SU-DHL-6 (cell line): ENCODE data around the gene PPIG.
"Not testable (repeated sequence)": the region's sequence is repeated elsewhere in the genome, so short reads cannot be mapped to it uniquely, and the experiment has no call there.

ENCODE experiments used
- H2AFZ ChIP-seq: fragments of 200-600 bp; sonication (generic); 2 replicates; pipeline ENCODE4 v1.6.1; 2014; ENCODE audit warnings: low read depth, mild to moderate bottlenecking, moderate library complexity, mixed read lengths, antibody characterized with exemption, low read length; ENCODE audit not compliant: severe bottlenecking
- H3F3A ChIP-seq: fragments of 200-600 bp; shearing (Covaris generic); 2 replicates; pipeline ENCODE4 v1.6.0; 2016; ENCODE audit warnings: antibody characterized with exemption, mild to moderate bottlenecking; ENCODE audit not compliant: insufficient read depth
- H3K27ac ChIP-seq: fragments of 200-600 bp; sonication (generic); 2 replicates; pipeline ENCODE4 v1.5.1; 2016; ENCODE audit warnings: low read depth, mild to moderate bottlenecking, low read length, moderate library complexity, mixed read lengths
- H3K27me3 ChIP-seq: fragments of 200-600 bp; sonication (generic), shearing (Covaris generic); 2 replicates; pipeline ENCODE4 v1.6.0; 2014; ENCODE audit warnings: mild to moderate bottlenecking, low read length
- H3K36me3 ChIP-seq: fragments of 200-600 bp; sonication (generic); 2 replicates; pipeline ENCODE4 v1.6.1; 2014; ENCODE audit warnings: mild to moderate bottlenecking, low read length, mixed read lengths
- H3K4me2 ChIP-seq: fragments of 300-600, 200-600 bp; shearing (Covaris generic), sonication (generic); 2 replicates; pipeline ENCODE4 v1.6.0; 2014; ENCODE audit warnings: low read length, low read depth, mild to moderate bottlenecking; ENCODE audit not compliant: poor library complexity, severe bottlenecking
- H3K4me3 ChIP-seq: fragments of 200-600 bp; sonication (generic); 2 replicates; pipeline ENCODE4 v1.5.1; 2014; ENCODE audit warnings: antibody characterized with exemption, low read length, mild to moderate bottlenecking, mixed read lengths; ENCODE audit not compliant: insufficient read depth, poor library complexity, severe bottlenecking
- H3K79me2 ChIP-seq: fragments of 200-600 bp; sonication (generic); 2 replicates; pipeline ENCODE4 v1.6.1; 2014; ENCODE audit warnings: mild to moderate bottlenecking, low read length, moderate library complexity; ENCODE audit not compliant: insufficient read depth
- H3K9ac ChIP-seq: fragments of 200-600 bp; sonication (generic); 2 replicates; pipeline ENCODE4 v1.7.0; 2014; ENCODE audit warnings: mild to moderate bottlenecking, low read length
- H3K9me2 ChIP-seq: fragments of 200-600 bp; sonication (generic); replicated peaks from 2 replicates; pipeline ENCODE4 v1.6.1; 2014; ENCODE audit warnings: low read length; ENCODE audit not compliant: insufficient read depth
- H3K9me3 ChIP-seq: fragments of 200-600 bp; sonication (generic); 2 replicates; pipeline ENCODE4 v1.6.1; 2014; ENCODE audit warnings: low read length, mixed read lengths; ENCODE audit not compliant: insufficient read depth
- H4K20me1 ChIP-seq: fragments of 200-600 bp; sonication (generic); 2 replicates; pipeline ENCODE4 v1.6.1; 2014; ENCODE audit warnings: low read depth, mild to moderate bottlenecking, antibody characterized with exemption, low read length, moderate library complexity, mixed read lengths
- EZH2phosphoT487 ChIP-seq: fragments of 200-600 bp; sonication (generic), shearing (Covaris generic); conservative IDR thresholded peaks from 2 replicates; pipeline ENCODE4 v1.6.1; 2018; ENCODE audit warnings: mild to moderate bottlenecking, antibody characterized with exemption, low read length, moderate library complexity, mixed read lengths
- TF ChIP-seq, protein P1 (sequence below): fragments of 200-600 bp; sonication (generic); IDR thresholded peaks from one replicate; pipeline ENCODE4 v1.5.1; 2017; ENCODE audit warnings: antibody characterized with exemption, mild to moderate bottlenecking, low read length, moderate library complexity; ENCODE audit not compliant: insufficient read depth, poor library complexity, severe bottlenecking

Gene PPIG

DNA sequence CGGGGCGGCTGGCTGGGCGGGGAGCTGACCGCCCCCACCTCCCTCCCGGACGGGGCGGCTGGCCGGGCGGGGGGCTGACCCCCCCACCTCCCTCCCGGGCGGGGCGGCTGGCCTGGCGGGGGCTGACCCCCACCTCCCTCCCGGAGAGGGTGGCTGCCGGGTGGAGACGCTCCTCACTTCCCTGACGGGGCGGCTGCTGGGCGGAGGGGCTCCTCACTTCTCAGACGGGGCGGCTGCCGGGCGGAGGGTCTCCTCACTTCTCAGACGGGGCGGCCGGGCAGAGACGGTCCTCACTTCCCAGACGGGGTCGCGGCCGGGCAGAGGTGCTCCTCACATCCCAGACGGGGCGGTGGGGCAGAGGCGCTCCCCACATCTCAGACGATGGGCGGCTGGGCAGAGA lies 8.9 kb upstream of the PPIG start:
- H3K36me3 ChIP-seq, H3K9ac ChIP-seq, H3F3A ChIP-seq, H2AFZ ChIP-seq, H3K9me3 ChIP-seq, H3K4me2 ChIP-seq, H3K27me3 ChIP-seq, H3K4me3 ChIP-seq, H3K27ac ChIP-seq, H3K9me2 ChIP-seq, H4K20me1 ChIP-seq: not testable (repeated sequence)
- peaks cover 30% of the 10 kb centered on the region for H3K79me2 ChIP-seq

DNA sequence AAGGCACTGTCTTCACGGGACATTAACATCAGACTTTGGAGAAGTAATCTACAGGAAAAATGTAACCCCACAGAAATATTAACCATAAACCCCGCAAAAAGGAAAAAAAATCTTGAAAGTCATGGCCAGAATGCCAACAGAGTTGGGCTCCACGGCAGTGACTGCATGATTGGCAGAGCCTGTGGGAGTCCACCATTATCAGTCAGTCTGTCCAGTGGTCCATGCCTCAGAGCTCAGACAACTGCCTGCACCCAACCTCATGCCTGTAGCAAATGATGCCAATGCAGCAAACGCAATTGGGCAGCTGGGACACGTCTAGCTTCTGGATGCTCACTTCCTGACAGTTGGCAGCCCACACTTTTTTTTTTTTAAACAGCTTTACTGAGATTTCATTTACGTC lies 5.1 kb upstream of the PPIG start:
- Histone ChIP-seq H3K9ac (no peak overlapping the region), H3K36me3 (no peaks in the 10 kb centered on the region), H3K9me2 (no peaks in the 10 kb centered on the region), H4K20me1 (no peaks in the 10 kb centered on the region), H3K79me2 (no peaks in the 10 kb centered on the region), H3K4me2 (no peak overlapping the region), H3K27ac (no peak overlapping the region), H3F3A (no peaks in the 10 kb centered on the region), H2AFZ (no peak overlapping the region), H3K4me3 (no peak overlapping the region), H3K27me3 (no peaks in the 10 kb centered on the region), H3K9me3 (no peaks in the 10 kb centered on the region)
- no peak for TF ChIP-seq EZH2phosphoT487
- TF ChIP-seq, protein P1, sequence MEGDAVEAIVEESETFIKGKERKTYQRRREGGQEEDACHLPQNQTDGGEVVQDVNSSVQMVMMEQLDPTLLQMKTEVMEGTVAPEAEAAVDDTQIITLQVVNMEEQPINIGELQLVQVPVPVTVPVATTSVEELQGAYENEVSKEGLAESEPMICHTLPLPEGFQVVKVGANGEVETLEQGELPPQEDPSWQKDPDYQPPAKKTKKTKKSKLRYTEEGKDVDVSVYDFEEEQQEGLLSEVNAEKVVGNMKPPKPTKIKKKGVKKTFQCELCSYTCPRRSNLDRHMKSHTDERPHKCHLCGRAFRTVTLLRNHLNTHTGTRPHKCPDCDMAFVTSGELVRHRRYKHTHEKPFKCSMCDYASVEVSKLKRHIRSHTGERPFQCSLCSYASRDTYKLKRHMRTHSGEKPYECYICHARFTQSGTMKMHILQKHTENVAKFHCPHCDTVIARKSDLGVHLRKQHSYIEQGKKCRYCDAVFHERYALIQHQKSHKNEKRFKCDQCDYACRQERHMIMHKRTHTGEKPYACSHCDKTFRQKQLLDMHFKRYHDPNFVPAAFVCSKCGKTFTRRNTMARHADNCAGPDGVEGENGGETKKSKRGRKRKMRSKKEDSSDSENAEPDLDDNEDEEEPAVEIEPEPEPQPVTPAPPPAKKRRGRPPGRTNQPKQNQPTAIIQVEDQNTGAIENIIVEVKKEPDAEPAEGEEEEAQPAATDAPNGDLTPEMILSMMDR = no peak

DNA sequence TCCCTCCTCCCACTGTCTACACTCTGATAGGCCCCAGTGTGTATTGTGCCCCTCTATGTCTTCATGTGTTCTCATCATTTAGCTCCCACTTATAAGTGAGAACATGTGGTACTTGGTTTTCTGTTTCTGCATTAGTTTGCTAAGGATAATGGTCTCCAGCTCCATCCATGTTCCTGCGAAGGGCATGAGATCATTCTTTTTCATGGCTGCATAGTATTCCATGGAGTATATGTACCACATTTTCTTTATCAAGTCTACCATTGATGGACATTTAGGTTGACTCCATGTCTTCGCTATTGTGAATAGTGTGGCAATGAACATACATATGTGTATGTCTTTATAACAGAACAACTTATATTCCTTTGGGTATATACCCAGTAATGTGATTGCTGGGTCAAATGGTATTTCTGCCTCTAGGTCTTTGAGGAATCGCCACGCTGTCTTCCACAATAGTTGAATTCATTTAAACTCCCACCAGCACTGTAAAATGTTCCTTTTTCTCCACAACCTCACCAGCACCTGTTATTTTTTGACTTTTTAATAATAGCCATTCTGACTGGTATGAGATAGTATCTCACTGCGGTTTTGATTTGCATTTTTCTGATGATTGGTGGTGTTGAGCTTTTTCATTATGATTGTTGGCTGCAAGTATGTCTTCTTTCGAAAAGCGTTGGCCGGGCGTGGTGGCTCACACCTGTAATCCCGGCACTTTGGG lies 1.4 kb upstream of the PPIG start:
- H3K9me2 ChIP-seq, H3K9ac ChIP-seq, H3K27ac ChIP-seq, H3K4me3 ChIP-seq, H3F3A ChIP-seq, H3K9me3 ChIP-seq, H3K27me3 ChIP-seq, H3K36me3 ChIP-seq, H3K4me2 ChIP-seq, H2AFZ ChIP-seq: not testable (repeated sequence)
- peaks cover 13% of the 10 kb centered on the region; the same call in 1 of the 2 replicates for H4K20me1 ChIP-seq
- H3K79me2 ChIP-seq = peaks cover 31% of the 10 kb centered on the region

DNA sequence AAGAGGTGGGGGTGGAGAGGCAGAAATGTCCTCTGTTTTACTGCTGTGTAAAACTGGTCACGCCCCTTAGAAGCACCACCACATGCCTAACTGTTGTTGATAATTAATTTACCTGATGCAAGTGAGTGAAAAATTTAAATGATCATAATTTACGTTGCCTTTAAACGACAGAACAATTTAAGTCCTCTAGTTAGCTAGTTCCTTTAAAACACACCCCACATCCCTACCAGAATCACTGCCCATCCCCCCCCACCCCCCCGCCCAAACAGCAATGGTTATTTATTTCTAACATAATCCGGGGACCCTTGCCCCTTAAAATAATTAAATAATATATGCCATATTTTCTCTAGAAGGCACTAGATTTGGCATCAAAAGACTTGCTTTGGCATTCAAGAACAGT lies 633 bp upstream of the PPIG start:
- Histone ChIP-seq H3K27me3 (no peaks in the 10 kb centered on the region), H3K9me3 (no peaks in the 10 kb centered on the region), H3K4me2 (peak overlapping the region; percentile 64), H3F3A (no peaks in the 10 kb centered on the region), H4K20me1 (peaks cover 17% of the 10 kb centered on the region; the same call in 1 of the 2 replicates), H2AFZ (peak overlapping the region; percentile 87), H3K36me3 (no peaks in the 10 kb centered on the region), H3K4me3 (peak overlapping the region; percentile 65), H3K27ac (no peak overlapping the region), H3K9me2 (no peaks in the 10 kb centered on the region), H3K9ac (no peak overlapping the region), H3K79me2 (peaks cover 39% of the 10 kb centered on the region)
- no peak for TF ChIP-seq EZH2phosphoT487
- TF ChIP-seq, protein P1 = no peak
